SIG-M5 treated with dmso at 0.1 percent for 504 hours (cell line): Measurements from ENCODE around the gene SDCCAG8.

Experiments
- DNase-seq: peaks from one replicate; lab custom pipeline; 2025; ENCODE audit not compliant: unreplicated experiment; lab: John Stamatoyannopoulos, UW

SDCCAG8 gene

GRCh38 chr1:243280571-243281129 lies 24.8 kb downstream of the SDCCAG8 start:
- no peak for DNase-seq

GRCh38 chr1:243281672-243282071 lies 25.8 kb downstream of the SDCCAG8 start:
- no peak for DNase-seq

GRCh38 chr1:243286409-243287122 lies 30.7 kb downstream of the SDCCAG8 start:
- peak; percentile 44 for DNase-seq

- DNase-seq, result no peak
Observed at GRCh38 chr1:243287123-243287460, 31.3 kb downstream of the SDCCAG8 start.

- DNase-seq, result peak; percentile 98
Observed at GRCh38 chr1:243287652-243288051, 31.8 kb downstream of the SDCCAG8 start.

- no peak for DNase-seq
Observed at GRCh38 chr1:243288062-243288461, 32.2 kb downstream of the SDCCAG8 start.

GRCh38 chr1:243291292-243291691 lies 35.5 kb downstream of the SDCCAG8 start:
- no peak for DNase-seq

- no peak for DNase-seq
Observed at GRCh38 chr1:243292117-243292516, 36.3 kb downstream of the SDCCAG8 start.

- no peak for DNase-seq
Observed at GRCh38 chr1:243293941-243294722, 38.3 kb downstream of the SDCCAG8 start.

GRCh38 chr1:243294723-243295121 lies 38.9 kb downstream of the SDCCAG8 start:
- DNase-seq, result no peak

GRCh38 chr1:243299069-243299468 lies 43.2 kb downstream of the SDCCAG8 start:
- no peak for DNase-seq

GRCh38 chr1:243301059-243301458 lies 45.2 kb downstream of the SDCCAG8 start:
- DNase-seq, result no peak

GRCh38 chr1:243311809-243312208 lies 56.0 kb downstream of the SDCCAG8 start:
- DNase-seq, result no peak

GRCh38 chr1:243312952-243313634 lies 57.3 kb downstream of the SDCCAG8 start:
- DNase-seq, result no peak

GRCh38 chr1:243313635-243314536 lies 58.0 kb downstream of the SDCCAG8 start:
- DNase-seq, result no peak

GRCh38 chr1:243315455-243315854 lies 59.6 kb downstream of the SDCCAG8 start:
- no peak for DNase-seq

- no peak for DNase-seq
Observed at GRCh38 chr1:243315893-243316292, 60.1 kb downstream of the SDCCAG8 start.

- DNase-seq, result no peak
Observed at GRCh38 chr1:243316366-243316989, 60.6 kb downstream of the SDCCAG8 start.

GRCh38 chr1:243320224-243320623 lies 64.4 kb downstream of the SDCCAG8 start:
- DNase-seq, result no peak

- DNase-seq, result no peak
Observed at GRCh38 chr1:243322326-243322725, 66.5 kb downstream of the SDCCAG8 start.
